ENCODE measurements around the gene TSHZ2.
"Not testable (repeated sequence)": the region's sequence is repeated elsewhere in the genome, so short reads cannot be mapped to it uniquely, and the experiment has no call there.

The TSHZ2 gene

GRCh38 chr20:53463101-53463972 is 491.2 kb downstream of the TSHZ2 start:
- Histone ChIP-seq H3K4me3 (ENCODE audit: low read length) (no peak overlapping the region), H3K27me3 (ENCODE audit: insufficient read depth, low read length) (no peaks in the 10 kb centered on the region), H3K27ac (ENCODE audit: low read length) (no peak overlapping the region), H3K9me3 (ENCODE audit: insufficient read depth, low read depth, low read length) (peaks cover 25% of the 10 kb centered on the region), H3K4me1 (ENCODE audit: insufficient read depth, low read length) (no peaks in the 10 kb centered on the region), H3K36me3 (ENCODE audit: insufficient read depth, low read depth, low read length) (0 out of 2 replicates have a peak, but pooled peaks cover 3% of the 10 kb centered on the region), H3K9ac (ENCODE audit: low read depth, low read length) (no peak overlapping the region)

GRCh38 chr20:53466279-53466678 is 494.1 kb downstream of the TSHZ2 start:
- Histone ChIP-seq H3K27ac (ENCODE audit: low read length) (no peak overlapping the region), H3K9ac (ENCODE audit: low read depth, low read length) (no peak overlapping the region), H3K4me1 (ENCODE audit: insufficient read depth, low read length) (no peaks in the 10 kb centered on the region), H3K36me3 (ENCODE audit: insufficient read depth, low read depth, low read length) (0 out of 2 replicates have a peak, but pooled peaks cover 3% of the 10 kb centered on the region), H3K4me3 (ENCODE audit: low read length) (no peak overlapping the region), H3K9me3 (ENCODE audit: insufficient read depth, low read depth, low read length) (peaks cover 25% of the 10 kb centered on the region), H3K27me3 (ENCODE audit: insufficient read depth, low read length) (no peaks in the 10 kb centered on the region)

- H3K4me3 ChIP-seq (ENCODE audit: low read length), result no peak overlapping the region
- no peak overlapping the region for H3K27ac ChIP-seq (ENCODE audit: low read length)
- H3K36me3 ChIP-seq (ENCODE audit: insufficient read depth, low read depth, low read length), result no peaks in the 10 kb centered on the region
- peaks cover 4% of the 10 kb centered on the region; the same call in 1 of the 2 replicates for H3K9me3 ChIP-seq (ENCODE audit: insufficient read depth, low read depth, low read length)
- H3K9ac ChIP-seq (ENCODE audit: low read depth, low read length), result no peak overlapping the region
- H3K4me1 ChIP-seq (ENCODE audit: insufficient read depth, low read length), result no peaks in the 10 kb centered on the region
- no peaks in the 10 kb centered on the region for H3K27me3 ChIP-seq (ENCODE audit: insufficient read depth, low read length)
Measured at GRCh38 chr20:53468587-53468986, 496.4 kb downstream of the TSHZ2 start.

- H3K27me3 ChIP-seq (ENCODE audit: insufficient read depth, low read length); H3K4me3 ChIP-seq (ENCODE audit: low read length); H3K36me3 ChIP-seq (ENCODE audit: insufficient read depth, low read depth, low read length); H3K4me1 ChIP-seq (ENCODE audit: insufficient read depth, low read length); H3K27ac ChIP-seq (ENCODE audit: low read length); H3K9ac ChIP-seq (ENCODE audit: low read depth, low read length); H3K9me3 ChIP-seq (ENCODE audit: insufficient read depth, low read depth, low read length): not testable (repeated sequence)
Measured at GRCh38 chr20:53472859-53473258, 500.7 kb downstream of the TSHZ2 start.

GRCh38 chr20:53480913-53481312 is 508.8 kb downstream of the TSHZ2 start:
- Histone ChIP-seq H3K4me3 (ENCODE audit: low read length) (no peak overlapping the region), H3K9ac (ENCODE audit: low read depth, low read length) (no peak overlapping the region), H3K27me3 (ENCODE audit: insufficient read depth, low read length) (no peaks in the 10 kb centered on the region), H3K27ac (ENCODE audit: low read length) (no peak overlapping the region), H3K36me3 (ENCODE audit: insufficient read depth, low read depth, low read length) (no peaks in the 10 kb centered on the region), H3K4me1 (ENCODE audit: insufficient read depth, low read length) (no peaks in the 10 kb centered on the region), H3K9me3 (ENCODE audit: insufficient read depth, low read depth, low read length) (no peaks in the 10 kb centered on the region)

GRCh38 chr20:53487461-53488200 is 515.5 kb downstream of the TSHZ2 start:
- H3K4me1 ChIP-seq (ENCODE audit: insufficient read depth, low read length), result no peaks in the 10 kb centered on the region
- H3K9me3 ChIP-seq (ENCODE audit: insufficient read depth, low read depth, low read length), result no peaks in the 10 kb centered on the region
- H3K4me3 ChIP-seq (ENCODE audit: low read length), result no peak overlapping the region
- H3K36me3 ChIP-seq (ENCODE audit: insufficient read depth, low read depth, low read length), result no peaks in the 10 kb centered on the region
- H3K27me3 ChIP-seq (ENCODE audit: insufficient read depth, low read length), result no peaks in the 10 kb centered on the region
- no peak overlapping the region for H3K27ac ChIP-seq (ENCODE audit: low read length)
- no peak overlapping the region for H3K9ac ChIP-seq (ENCODE audit: low read depth, low read length)

- Histone ChIP-seq H3K9ac (ENCODE audit: low read depth, low read length) (no peak overlapping the region), H3K27ac (ENCODE audit: low read length) (no peak overlapping the region), H3K9me3 (ENCODE audit: insufficient read depth, low read depth, low read length) (no peaks in the 10 kb centered on the region), H3K36me3 (ENCODE audit: insufficient read depth, low read depth, low read length) (no peaks in the 10 kb centered on the region), H3K4me3 (ENCODE audit: low read length) (no peak overlapping the region), H3K4me1 (ENCODE audit: insufficient read depth, low read length) (no peaks in the 10 kb centered on the region), H3K27me3 (ENCODE audit: insufficient read depth, low read length) (no peaks in the 10 kb centered on the region)
Measured at GRCh38 chr20:53488775-53489272, 516.7 kb downstream of the TSHZ2 start.

- Histone ChIP-seq H3K9me3 (ENCODE audit: insufficient read depth, low read depth, low read length) (no peaks in the 10 kb centered on the region), H3K4me3 (ENCODE audit: low read length) (no peak overlapping the region), H3K36me3 (ENCODE audit: insufficient read depth, low read depth, low read length) (no peaks in the 10 kb centered on the region), H3K27ac (ENCODE audit: low read length) (no peak overlapping the region), H3K9ac (ENCODE audit: low read depth, low read length) (no peak overlapping the region), H3K4me1 (ENCODE audit: insufficient read depth, low read length) (no peaks in the 10 kb centered on the region), H3K27me3 (ENCODE audit: insufficient read depth, low read length) (no peaks in the 10 kb centered on the region)
Measured at GRCh38 chr20:53489528-53489927, 517.4 kb downstream of the TSHZ2 start.

- Histone ChIP-seq H3K36me3 (ENCODE audit: insufficient read depth, low read depth, low read length) (no peaks in the 10 kb centered on the region), H3K4me3 (ENCODE audit: low read length) (no peak overlapping the region), H3K9me3 (ENCODE audit: insufficient read depth, low read depth, low read length) (no peaks in the 10 kb centered on the region), H3K27me3 (ENCODE audit: insufficient read depth, low read length) (no peaks in the 10 kb centered on the region), H3K4me1 (ENCODE audit: insufficient read depth, low read length) (no peaks in the 10 kb centered on the region), H3K9ac (ENCODE audit: low read depth, low read length) (no peak overlapping the region), H3K27ac (ENCODE audit: low read length) (no peak overlapping the region)
Measured at GRCh38 chr20:53490620-53491019, 518.5 kb downstream of the TSHZ2 start.

GRCh38 chr20:53491462-53491861 is 519.3 kb downstream of the TSHZ2 start:
- Histone ChIP-seq H3K9me3 (ENCODE audit: insufficient read depth, low read depth, low read length) (no peaks in the 10 kb centered on the region), H3K27me3 (ENCODE audit: insufficient read depth, low read length) (no peaks in the 10 kb centered on the region), H3K9ac (ENCODE audit: low read depth, low read length) (no peak overlapping the region), H3K4me1 (ENCODE audit: insufficient read depth, low read length) (no peaks in the 10 kb centered on the region), H3K36me3 (ENCODE audit: insufficient read depth, low read depth, low read length) (no peaks in the 10 kb centered on the region), H3K27ac (ENCODE audit: low read length) (no peak overlapping the region), H3K4me3 (ENCODE audit: low read length) (no peak overlapping the region)

- H3K4me1 ChIP-seq (ENCODE audit: insufficient read depth, low read length), result no peaks in the 10 kb centered on the region
- no peak overlapping the region for H3K27ac ChIP-seq (ENCODE audit: low read length)
- no peaks in the 10 kb centered on the region for H3K36me3 ChIP-seq (ENCODE audit: insufficient read depth, low read depth, low read length)
- no peak overlapping the region for H3K9ac ChIP-seq (ENCODE audit: low read depth, low read length)
- no peak overlapping the region for H3K4me3 ChIP-seq (ENCODE audit: low read length)
- H3K9me3 ChIP-seq (ENCODE audit: insufficient read depth, low read depth, low read length), result peaks cover under 1% of the 10 kb centered on the region; the same call in 1 of the 2 replicates
- no peaks in the 10 kb centered on the region for H3K27me3 ChIP-seq (ENCODE audit: insufficient read depth, low read length)
Measured at GRCh38 chr20:53492212-53492611, 520.1 kb downstream of the TSHZ2 start.

Data from iPS-20b (cell line).